HG03280 (cell line): ENCODE data around the gene ANAPC1.
A peak's percentile ranks its signal among the peaks of the same experiment; 100 is the strongest.
"Not testable (repeated sequence)": the region's sequence is repeated elsewhere in the genome, so short reads cannot be mapped to it uniquely, and the experiment has no call there.

Experiments
- ATAC-seq: cut with Tn5 transposase; IDR thresholded peaks from one replicate; pipeline ENCODE4 v1.9.1; 2021; ENCODE audit warnings: mild to moderate bottlenecking, moderate library complexity; ENCODE audit not compliant: unreplicated experiment

ANAPC1 gene, protein sequence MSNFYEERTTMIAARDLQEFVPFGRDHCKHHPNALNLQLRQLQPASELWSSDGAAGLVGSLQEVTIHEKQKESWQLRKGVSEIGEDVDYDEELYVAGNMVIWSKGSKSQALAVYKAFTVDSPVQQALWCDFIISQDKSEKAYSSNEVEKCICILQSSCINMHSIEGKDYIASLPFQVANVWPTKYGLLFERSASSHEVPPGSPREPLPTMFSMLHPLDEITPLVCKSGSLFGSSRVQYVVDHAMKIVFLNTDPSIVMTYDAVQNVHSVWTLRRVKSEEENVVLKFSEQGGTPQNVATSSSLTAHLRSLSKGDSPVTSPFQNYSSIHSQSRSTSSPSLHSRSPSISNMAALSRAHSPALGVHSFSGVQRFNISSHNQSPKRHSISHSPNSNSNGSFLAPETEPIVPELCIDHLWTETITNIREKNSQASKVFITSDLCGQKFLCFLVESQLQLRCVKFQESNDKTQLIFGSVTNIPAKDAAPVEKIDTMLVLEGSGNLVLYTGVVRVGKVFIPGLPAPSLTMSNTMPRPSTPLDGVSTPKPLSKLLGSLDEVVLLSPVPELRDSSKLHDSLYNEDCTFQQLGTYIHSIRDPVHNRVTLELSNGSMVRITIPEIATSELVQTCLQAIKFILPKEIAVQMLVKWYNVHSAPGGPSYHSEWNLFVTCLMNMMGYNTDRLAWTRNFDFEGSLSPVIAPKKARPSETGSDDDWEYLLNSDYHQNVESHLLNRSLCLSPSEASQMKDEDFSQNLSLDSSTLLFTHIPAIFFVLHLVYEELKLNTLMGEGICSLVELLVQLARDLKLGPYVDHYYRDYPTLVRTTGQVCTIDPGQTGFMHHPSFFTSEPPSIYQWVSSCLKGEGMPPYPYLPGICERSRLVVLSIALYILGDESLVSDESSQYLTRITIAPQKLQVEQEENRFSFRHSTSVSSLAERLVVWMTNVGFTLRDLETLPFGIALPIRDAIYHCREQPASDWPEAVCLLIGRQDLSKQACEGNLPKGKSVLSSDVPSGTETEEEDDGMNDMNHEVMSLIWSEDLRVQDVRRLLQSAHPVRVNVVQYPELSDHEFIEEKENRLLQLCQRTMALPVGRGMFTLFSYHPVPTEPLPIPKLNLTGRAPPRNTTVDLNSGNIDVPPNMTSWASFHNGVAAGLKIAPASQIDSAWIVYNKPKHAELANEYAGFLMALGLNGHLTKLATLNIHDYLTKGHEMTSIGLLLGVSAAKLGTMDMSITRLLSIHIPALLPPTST (N-terminal part only)

DNA sequence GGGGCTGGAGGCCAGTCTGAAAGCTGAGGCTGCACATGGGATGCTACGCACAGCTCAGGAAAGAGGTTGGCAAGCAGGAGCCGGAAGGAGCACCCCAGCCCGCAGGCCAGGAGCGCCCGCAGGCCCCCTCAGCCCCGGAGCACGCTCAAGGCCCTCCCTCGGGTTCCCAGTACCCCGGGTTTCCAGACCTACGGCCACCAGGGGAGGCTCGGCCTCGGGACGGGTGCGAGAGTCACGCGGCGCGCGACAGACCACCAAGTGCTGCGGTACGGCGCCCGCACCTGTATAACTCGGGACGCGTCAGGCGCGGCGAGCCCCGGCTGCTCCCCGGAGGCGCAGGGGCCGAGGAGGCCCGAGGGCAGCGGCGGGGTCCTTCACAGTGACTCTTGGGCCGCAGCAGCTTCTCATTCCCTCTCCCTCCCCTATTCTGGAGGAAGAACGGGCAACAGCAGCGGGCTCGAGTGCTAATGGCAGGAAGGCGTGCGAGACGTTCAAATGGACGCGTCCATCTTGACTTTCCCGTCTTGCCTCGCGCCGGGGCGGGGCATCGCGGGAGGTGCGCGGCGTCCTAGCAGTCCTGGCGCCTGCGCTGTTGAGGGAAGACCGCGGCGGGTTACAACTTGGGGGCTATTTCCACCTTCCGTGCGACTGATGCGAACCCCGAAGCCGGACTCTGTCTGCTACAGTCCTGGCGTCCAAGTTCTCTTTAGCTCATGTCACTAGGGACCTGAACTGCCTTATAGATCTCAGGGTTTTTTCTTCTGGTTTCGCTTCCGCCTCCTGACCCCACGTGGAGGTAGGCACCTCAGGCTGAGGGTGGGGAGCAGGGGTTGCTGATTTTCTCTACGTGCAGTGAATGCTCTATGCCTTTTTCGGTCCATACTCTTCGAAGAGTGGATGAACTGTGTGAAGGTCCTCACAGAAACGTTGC, at the start of gene ANAPC1:
Gene ANAPC1, minus strand, starts transcription at position 533 of the 931 bp plus-strand sequence. CDS start 3,368 bp downstream, outside the sequence.
- ATAC-seq: peak; percentile 84

DNA sequence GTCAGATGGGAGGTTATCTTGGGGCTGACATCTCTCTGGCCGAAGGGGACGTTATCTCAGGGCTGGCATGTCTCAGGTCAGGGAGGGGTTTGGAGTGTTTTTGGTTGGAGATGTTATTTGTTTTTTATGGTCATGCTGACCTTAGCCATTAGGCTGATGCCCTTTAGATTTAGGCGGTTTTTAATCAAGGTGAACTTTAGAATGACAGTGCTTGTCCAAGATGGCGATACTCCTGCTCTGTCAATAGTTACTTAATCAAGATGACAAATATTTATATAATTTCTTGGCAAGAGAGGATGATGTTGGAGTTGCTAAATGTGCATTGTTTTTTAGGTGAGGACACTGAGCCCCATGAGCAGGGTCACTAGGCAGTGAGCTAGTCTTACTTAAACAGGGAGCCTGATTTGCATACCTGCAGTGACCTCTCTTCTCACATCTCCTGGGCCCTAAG, 48.9 kb upstream of the ANAPC1 start:
- ATAC-seq: no peak

DNA sequence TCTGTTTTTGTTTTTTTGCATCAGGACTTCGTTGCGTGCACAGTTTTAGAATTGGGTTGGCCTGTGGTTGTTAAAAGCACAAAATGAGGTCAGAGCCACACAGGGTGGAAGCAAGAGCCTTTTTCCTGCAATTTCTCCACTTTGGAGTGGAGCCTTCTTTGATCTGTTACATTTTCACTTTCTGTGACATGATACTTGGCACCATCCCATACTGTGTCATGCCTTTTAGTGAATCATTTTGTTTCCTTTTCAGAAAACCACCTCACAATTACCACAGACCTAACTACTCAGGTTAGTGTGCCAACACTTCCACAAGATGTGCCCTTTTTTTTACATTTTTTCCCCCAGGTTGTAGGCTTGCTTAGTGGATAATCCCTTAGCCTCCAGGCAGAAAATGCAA, 46.9 kb upstream of the ANAPC1 start:
- no peak for ATAC-seq

DNA sequence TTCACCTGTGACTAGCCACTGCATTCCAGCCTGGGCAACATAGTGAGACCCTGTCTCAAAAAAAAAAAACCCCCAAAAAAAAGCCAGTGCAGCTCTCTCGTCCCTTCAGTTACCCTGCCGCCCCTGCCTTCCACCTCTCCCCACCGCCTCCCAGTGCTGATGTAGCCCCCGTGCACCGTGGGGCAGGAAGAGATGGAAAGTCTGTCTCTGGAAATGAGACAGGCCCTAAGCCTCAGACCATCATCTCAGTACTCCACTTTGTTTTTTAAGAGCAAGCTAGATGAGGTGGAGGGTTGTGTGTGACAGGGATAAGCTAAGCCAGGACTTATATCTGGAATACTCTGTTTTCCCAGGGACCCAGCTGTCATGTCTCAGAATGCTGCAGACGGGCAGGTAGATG, 46.4 kb upstream of the ANAPC1 start:
- ATAC-seq: no peak

DNA sequence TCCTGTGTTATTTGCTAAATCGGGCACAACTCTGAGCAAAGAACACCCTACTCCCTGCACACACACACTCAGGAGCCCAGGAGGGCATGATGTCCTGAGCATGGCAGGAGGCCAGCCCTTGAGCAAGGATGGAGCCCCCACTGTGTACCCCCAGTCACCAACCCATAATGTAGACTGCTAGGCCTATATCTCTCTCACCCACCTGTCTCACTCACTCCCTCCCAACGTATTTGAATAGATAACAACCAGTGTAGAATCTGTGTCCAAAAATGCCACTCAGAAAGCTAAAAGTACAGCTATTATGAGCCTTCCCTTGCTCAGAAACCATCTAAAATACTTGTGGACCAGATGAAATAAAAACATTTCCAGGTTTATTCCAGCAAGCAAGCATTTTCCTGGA, 43.7 kb upstream of the ANAPC1 start:
- ATAC-seq: no peak

DNA sequence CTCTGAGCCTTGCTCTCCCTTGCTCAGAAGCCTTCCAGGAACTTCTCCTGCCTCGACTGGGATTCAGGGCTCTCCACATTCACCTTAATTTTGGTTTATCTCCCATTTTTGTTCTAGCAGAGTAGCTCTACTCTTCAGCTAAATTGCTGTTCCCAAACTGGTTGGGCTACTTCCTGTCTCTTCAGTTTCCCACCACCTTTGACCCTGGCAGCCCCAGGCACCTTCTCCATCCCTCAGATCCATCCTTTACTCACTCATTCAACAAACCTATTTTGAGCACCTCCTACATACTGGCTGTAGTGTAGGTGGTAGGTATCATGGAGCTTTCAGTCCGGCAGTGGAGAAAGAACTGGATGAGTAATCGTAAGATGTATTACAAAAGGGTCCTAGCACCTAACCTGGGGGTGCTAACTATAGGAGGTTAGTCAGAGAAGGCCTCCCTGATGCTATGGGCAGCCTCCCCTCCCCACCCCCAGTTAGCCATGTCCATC, 40.7 kb upstream of the ANAPC1 start:
- ATAC-seq: no peak

DNA sequence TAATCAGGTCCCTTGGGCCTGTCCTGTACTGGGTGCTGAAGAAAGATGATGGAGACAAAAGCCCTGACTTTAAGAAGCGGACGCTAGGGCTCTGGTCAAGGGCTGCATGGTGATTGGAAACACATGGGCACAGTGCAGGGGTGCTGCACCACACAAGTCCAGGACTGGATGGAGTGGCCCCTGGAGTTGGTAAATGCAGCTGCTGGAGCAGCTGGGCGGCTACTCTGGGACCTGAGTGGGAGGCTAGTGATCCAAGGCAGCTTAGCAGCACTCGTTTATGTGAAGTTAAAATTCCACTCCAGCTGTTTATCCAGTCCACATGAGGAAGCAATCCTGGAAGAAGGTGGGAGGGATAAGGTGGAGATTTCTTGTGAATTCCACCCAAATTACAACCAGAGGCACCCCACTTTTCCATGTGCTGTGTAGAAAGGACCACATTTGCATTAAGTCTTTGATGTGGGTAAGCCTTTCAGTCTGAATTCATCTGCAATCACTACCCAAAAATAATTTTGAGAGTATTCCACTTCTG, 39.3 kb upstream of the ANAPC1 start:
- no peak for ATAC-seq

DNA sequence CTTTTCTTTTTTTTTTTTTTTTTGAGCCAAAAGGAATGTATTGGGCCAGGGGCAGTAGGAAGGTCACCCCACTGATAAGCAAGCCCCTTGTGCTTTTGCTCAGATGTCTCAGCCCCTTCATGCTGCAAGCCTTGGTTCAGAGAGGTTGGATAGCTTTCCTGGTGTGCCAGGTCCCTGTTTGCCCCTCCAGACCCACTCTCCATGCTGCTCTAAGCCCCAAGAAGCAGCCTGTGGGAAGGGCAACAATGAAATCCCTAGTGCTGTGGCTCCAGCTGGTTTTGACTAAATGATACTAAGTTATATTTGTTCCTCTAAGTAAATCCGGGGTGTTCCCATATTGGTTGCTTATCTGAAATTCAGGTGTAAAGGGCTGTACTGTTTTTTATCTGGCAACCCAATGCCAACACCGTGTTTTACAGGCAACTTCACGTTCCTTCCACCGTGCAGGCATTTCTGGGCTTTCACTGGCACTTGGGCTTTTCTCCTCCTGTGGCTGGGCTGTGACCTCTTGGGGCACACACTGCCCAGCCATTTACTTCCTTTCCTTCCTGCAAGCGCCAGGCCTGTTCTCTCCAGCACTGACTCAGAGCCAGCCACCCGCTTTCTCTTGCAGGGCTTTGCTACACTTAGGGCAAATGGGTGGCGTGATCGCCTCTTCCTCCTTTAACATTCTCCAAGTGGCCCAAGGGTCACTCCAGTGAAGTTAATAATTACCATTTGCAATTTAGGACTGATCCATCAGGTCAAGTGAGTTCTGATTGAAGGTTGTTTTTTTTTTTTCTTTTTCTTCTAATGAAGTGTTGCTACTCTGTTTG, 36.0 kb upstream of the ANAPC1 start:
- ATAC-seq: no peak

DNA sequence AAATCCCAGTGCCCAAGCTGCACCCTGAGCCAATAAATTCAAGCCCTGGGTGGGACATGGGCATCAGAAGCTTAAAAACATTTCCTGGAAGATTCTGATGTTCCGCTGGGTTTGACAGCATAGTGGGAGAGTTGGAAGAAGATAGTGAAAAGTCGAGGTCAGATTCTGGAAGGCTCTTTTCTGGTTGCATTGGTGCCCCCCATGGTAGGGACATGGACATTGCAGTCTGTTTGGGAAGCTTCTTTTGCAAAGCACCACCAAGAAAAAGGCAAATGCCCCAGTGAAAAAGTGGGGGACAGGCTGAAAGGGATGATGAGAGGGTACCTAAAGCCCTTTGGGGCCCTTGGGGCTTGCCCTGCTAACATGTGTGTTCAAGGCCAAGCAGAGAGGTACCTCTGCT, 35.4 kb upstream of the ANAPC1 start:
- no peak for ATAC-seq

DNA sequence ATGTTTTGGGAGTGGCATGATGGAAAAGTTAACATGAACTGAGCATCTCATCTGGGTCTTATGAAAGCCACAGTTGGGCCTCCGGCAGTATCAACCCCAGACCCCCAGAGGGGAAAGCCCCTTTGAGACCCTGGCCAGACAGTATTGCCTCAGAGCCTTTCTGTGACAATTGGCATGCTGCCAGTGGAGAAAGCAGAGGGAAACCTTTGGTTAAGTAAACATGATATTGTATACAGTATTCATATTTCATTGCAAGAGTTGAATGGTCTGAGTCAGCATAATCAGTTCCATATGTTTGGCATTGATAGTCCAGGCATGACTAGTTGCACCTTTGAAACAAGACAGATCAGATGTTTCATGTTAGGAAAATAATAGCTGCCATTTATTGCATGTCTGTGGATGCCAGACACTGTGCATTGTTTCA, 34.4 kb upstream of the ANAPC1 start:
- no peak for ATAC-seq

DNA sequence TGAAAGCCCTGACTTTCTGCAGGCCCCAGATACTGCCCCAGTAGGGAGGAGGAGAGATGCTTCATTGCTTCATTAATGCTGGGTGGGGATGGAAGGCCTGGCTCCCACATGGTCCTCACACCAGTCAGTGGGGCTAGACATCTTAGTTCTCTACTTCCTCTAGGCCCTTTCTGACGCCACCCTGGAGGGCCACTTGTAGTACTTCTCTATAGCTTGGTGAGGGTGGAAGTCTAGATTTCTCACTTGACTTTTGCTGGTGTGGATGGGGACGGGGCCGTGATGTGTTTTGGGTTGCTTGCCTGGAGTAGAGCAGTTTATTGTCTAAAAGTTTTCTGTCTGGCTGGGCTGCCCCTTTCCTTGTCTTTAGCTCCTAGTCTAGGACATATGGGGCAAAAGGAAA, 33.1 kb upstream of the ANAPC1 start:
- ATAC-seq: no peak

DNA sequence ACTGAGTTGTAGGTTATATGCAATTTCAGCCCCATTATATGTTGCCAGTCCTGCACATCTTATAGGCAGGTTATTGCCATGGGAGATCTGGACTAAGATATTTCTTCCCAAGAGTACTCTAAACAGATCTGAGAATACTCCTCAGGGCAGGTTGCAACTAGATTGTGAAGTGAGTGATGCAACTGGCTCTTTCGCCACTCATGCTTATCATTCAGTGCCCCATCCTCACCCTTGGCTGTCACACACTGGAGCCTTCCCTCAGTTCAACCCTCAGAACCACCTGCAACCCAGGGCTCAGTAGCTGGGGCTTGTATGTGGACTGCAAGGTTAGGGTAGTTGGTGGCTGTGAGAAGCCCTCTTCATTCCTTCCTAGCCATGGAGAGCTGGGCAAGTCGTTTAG, 28.6 kb upstream of the ANAPC1 start:
- no peak for ATAC-seq

DNA sequence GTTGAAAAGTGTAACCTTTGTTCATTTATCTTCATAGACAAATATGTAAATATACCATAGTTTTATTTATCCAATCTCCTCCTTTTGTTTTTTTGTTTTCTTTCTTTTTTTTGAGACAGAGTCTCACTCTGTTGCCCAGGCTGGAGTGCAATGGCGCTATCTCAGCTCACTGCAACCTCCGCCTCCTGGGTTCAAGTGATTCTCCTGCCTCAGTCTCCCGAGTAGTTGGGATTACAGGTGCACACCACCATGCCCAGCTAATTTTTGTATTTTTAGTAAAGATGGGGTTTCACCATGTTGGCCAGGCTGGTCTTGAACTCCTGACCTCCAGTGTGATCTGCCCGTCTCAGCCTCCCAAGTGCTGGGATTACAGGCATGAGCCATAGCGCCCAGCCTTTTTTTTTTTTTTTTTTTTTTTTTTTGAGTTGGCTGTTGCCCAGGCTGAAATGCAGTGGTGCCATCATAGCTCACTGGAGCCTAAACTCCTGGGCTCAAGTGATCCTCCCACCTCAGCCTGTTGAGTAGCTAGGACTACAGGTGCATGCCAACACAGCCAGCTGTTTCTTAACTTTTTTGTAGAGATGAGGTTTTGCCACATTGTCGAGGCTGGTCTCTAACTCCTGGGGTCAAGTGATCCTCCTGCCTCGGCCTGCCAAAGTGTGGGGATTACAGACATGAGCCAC, 27.4 kb upstream of the ANAPC1 start:
- not testable (repeated sequence) for ATAC-seq

DNA sequence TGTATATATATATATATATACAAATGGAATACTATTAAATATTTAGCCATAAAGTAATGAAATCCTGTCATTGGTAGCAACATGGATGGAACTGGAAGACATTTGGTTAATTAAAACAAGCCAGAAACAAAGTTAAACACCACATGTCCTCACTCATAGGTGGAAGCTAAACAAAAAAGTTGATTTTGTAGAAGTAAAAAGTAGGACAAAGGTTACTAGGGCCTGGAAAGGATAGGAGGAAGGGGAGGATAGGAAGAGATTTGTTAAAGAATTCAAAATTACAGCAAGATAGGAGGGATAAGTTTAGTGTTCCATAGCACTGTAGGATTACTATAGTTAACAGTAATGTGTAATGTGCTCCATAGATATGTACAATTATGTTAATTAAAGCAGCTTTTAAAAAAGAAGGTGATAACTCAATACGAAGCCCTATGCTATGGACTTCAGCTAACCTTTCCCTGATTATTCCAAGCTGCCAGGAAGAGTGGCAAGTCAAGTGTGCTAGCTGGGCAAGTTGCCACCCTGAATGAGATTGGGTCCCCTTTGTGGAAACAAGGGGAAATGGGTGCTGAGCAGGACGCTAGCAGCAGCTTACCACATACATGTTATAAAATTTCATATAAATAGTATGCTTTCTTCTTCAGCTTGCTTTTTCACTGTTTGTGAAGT, 26.8 kb upstream of the ANAPC1 start:
- no peak for ATAC-seq

DNA sequence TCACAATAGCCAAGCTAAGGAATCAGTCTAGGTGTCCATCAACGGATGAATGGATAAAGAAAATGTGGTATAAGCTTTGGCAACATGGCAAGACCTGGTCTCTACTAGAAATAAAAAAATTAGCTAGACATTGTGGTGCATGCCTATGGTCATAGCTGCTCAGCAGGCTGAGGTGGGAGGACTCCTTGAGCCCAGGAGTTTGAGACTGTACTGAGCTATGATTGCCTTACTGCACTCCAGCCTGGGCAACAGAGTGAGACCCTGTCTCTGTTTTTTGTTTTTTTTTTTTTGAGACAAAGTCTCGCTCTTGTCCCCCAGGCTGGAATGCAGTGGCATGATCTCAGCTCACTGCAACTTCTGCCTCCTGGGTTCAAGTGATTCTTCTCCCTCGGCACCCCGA, 26.0 kb upstream of the ANAPC1 start:
- ATAC-seq: not testable (repeated sequence)

DNA sequence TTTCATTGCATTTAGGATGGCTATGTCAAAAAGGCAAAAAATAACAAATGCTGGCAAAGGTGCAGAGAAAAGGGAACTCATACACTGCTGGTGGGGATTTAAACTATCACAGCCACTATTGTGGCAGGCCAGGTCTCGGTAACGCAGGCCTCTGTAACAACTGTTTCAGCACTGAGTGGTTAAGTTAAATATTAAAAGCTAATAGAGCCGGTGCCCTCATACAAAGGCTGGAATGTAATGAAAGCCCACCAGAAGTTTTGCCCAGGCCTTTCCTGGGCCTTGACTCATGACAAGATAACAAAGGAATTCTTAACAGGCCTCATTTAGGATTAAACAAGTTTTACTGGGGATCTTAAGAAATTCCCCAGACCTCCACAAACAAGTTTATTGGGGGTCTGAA, 25.1 kb upstream of the ANAPC1 start:
- no peak for ATAC-seq

DNA sequence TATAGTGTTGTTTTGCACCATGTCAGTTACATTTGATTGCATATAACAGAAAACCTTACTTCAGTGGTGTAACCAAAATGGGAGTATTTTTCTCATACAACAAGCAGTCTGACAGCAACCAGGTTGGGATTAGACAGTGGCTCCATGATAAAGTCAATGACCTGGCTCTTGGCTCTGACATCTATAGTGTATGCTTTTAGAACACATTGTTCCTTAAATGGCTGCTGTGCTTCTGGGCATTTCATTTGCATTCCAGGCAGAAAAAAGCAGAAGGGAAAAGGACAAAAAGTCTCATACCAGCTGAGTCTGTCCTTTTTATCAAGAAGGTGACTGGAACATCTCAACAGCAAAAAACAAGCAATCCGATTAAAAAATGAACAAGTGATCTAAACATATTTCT, 24.6 kb upstream of the ANAPC1 start:
- ATAC-seq: no peak
